Skeletal muscle satellite cell (primary cell): ENCODE measurements around the gene CFAP20.
"Not testable (repeated sequence)": the region's sequence is repeated elsewhere in the genome, so short reads cannot be mapped to it uniquely, and the experiment has no call there.

Experiments
- H3K27me3 ChIP-seq: 2 replicates; pipeline ENCODE4 v1.7.0; 2013; ENCODE audit warnings: low read length; ENCODE audit not compliant: control insufficient read depth, insufficient read depth
- H3K36me3 ChIP-seq: 2 replicates; pipeline ENCODE4 v1.7.0; 2013; ENCODE audit warnings: mild to moderate bottlenecking, control low read depth, low read length; ENCODE audit not compliant: insufficient read depth
- H3K4me1 ChIP-seq: 2 replicates; pipeline ENCODE4 v1.7.0; 2013; ENCODE audit warnings: low read length; ENCODE audit not compliant: control insufficient read depth, insufficient read depth
- H3K4me2 ChIP-seq: 2 replicates; pipeline ENCODE4 v1.7.0; 2013; ENCODE audit warnings: mild to moderate bottlenecking, low read length
- H3K4me3 ChIP-seq: 2 replicates; pipeline ENCODE4 v1.7.0; 2013; ENCODE audit warnings: low read length
- H3K9ac ChIP-seq: 2 replicates; pipeline ENCODE4 v1.7.0; 2013; ENCODE audit warnings: mild to moderate bottlenecking, low read depth, low read length, moderate library complexity
- H3K9me3 ChIP-seq: replicated peaks from 2 replicates; pipeline ENCODE4 v1.7.0; 2013; ENCODE audit warnings: mild to moderate bottlenecking, control low read depth, low read length

CFAP20 gene

GRCh38 chr16:58094791-58095574 lies 34.2 kb downstream of the CFAP20 start:
- Histone ChIP-seq H3K4me3 (no peak overlapping the region), H3K4me1 (peaks cover 5% of the 10 kb centered on the region), H3K9me3 (no peaks in the 10 kb centered on the region), H3K4me2 (no peak overlapping the region), H3K27me3 (peaks cover 15% of the 10 kb centered on the region), H3K36me3 (no peaks in the 10 kb centered on the region), H3K9ac (no peak overlapping the region)

GRCh38 chr16:58094026-58094425 lies 35.2 kb downstream of the CFAP20 start:
- H3K4me1 ChIP-seq, result peaks cover 5% of the 10 kb centered on the region
- H3K27me3 ChIP-seq, result peaks cover 15% of the 10 kb centered on the region
- no peak overlapping the region for H3K4me3 ChIP-seq
- no peak overlapping the region for H3K4me2 ChIP-seq
- H3K36me3 ChIP-seq, result no peaks in the 10 kb centered on the region
- no peaks in the 10 kb centered on the region for H3K9me3 ChIP-seq
- H3K9ac ChIP-seq, result no peak overlapping the region

- H3K9me3 ChIP-seq, H3K4me1 ChIP-seq, H3K4me2 ChIP-seq, H3K4me3 ChIP-seq, H3K9ac ChIP-seq, H3K36me3 ChIP-seq: not testable (repeated sequence)
- H3K27me3 ChIP-seq, result peaks cover 15% of the 10 kb centered on the region
These were observed 38.8 kb downstream of the CFAP20 start for GRCh38 chr16:58090396-58090795.

- Histone ChIP-seq H3K4me1 (no peaks in the 10 kb centered on the region), H3K9me3 (no peaks in the 10 kb centered on the region), H3K4me3 (no peak overlapping the region), H3K27me3 (peaks cover 18% of the 10 kb centered on the region), H3K36me3 (no peaks in the 10 kb centered on the region), H3K4me2 (no peak overlapping the region), H3K9ac (no peak overlapping the region)
These were observed 41.1 kb downstream of the CFAP20 start for GRCh38 chr16:58088091-58088490.

- H3K4me2 ChIP-seq, result no peak overlapping the region
- H3K4me1 ChIP-seq, result no peaks in the 10 kb centered on the region
- no peaks in the 10 kb centered on the region for H3K9me3 ChIP-seq
- peaks cover 13% of the 10 kb centered on the region for H3K27me3 ChIP-seq
- no peaks in the 10 kb centered on the region for H3K36me3 ChIP-seq
- H3K4me3 ChIP-seq, result no peak overlapping the region
- H3K9ac ChIP-seq, result no peak overlapping the region
These were observed 41.8 kb downstream of the CFAP20 start for GRCh38 chr16:58087209-58087913.

GRCh38 chr16:58086381-58087208 lies 42.6 kb downstream of the CFAP20 start:
- no peak overlapping the region for H3K4me3 ChIP-seq

GRCh38 chr16:58085584-58086251 lies 43.5 kb downstream of the CFAP20 start:
- no peak overlapping the region for H3K4me2 ChIP-seq
- no peak overlapping the region for H3K9ac ChIP-seq
- no peak overlapping the region for H3K4me3 ChIP-seq
- H3K27me3 ChIP-seq, result peaks cover 15% of the 10 kb centered on the region
- no peaks in the 10 kb centered on the region for H3K9me3 ChIP-seq
- no peaks in the 10 kb centered on the region for H3K4me1 ChIP-seq
- no peaks in the 10 kb centered on the region for H3K36me3 ChIP-seq

More at GRCh38 chr16:58086381-58087208, 42.6 kb downstream of the CFAP20 start:
- no peak overlapping the region for H3K9ac ChIP-seq
- no peaks in the 10 kb centered on the region for H3K9me3 ChIP-seq
- no peak overlapping the region for H3K4me2 ChIP-seq
- H3K27me3 ChIP-seq, result peaks cover 13% of the 10 kb centered on the region
- no peaks in the 10 kb centered on the region for H3K36me3 ChIP-seq
- H3K4me1 ChIP-seq, result no peaks in the 10 kb centered on the region

- Histone ChIP-seq H3K9me3 (no peaks in the 10 kb centered on the region), H3K4me1 (no peaks in the 10 kb centered on the region), H3K9ac (no peak overlapping the region), H3K36me3 (no peaks in the 10 kb centered on the region), H3K27me3 (peaks cover 15% of the 10 kb centered on the region), H3K4me3 (no peak overlapping the region), H3K4me2 (no peak overlapping the region)
These were observed 44.0 kb downstream of the CFAP20 start for GRCh38 chr16:58085171-58085570.

- Histone ChIP-seq H3K4me1 (no peaks in the 10 kb centered on the region), H3K4me2 (no peak overlapping the region), H3K36me3 (no peaks in the 10 kb centered on the region), H3K9me3 (no peaks in the 10 kb centered on the region), H3K27me3 (peaks cover 15% of the 10 kb centered on the region), H3K4me3 (no peak overlapping the region), H3K9ac (no peak overlapping the region)
These were observed 44.5 kb downstream of the CFAP20 start for GRCh38 chr16:58084635-58085034.

- no peak overlapping the region for H3K4me2 ChIP-seq
- H3K9ac ChIP-seq, result no peak overlapping the region
- H3K4me3 ChIP-seq, result no peak overlapping the region
- no peaks in the 10 kb centered on the region for H3K9me3 ChIP-seq
- no peaks in the 10 kb centered on the region for H3K4me1 ChIP-seq
- H3K36me3 ChIP-seq, result no peaks in the 10 kb centered on the region
- peaks cover 15% of the 10 kb centered on the region for H3K27me3 ChIP-seq
These were observed 46.8 kb downstream of the CFAP20 start for GRCh38 chr16:58082381-58082780.

- peaks cover 15% of the 10 kb centered on the region for H3K27me3 ChIP-seq
- not testable (repeated sequence) for H3K4me1 ChIP-seq, H3K36me3 ChIP-seq, H3K4me3 ChIP-seq, H3K4me2 ChIP-seq, H3K9ac ChIP-seq, H3K9me3 ChIP-seq
These were observed 48.5 kb downstream of the CFAP20 start for GRCh38 chr16:58080657-58081056.
